Mesothelial cell of epicardium (in vitro differentiated cells): ENCODE measurements around the gene CFAP73. TPM values are rescaled to one million over a fixed set of nuclear protein-coding genes. Genes with fewer than 3 reads are reported as not detected.
A peak's percentile ranks its signal among the peaks of the same experiment; 100 is the strongest.

Experiments
- DNase-seq, 2 experiments: peaks; one replicate each; pipeline ENCODE4 v3.0.0; 2021; ENCODE audit warnings: low spot score in 2 of 2; ENCODE audit not compliant: unreplicated experiment in 2 of 2
- H3K27ac Mint-ChIP-seq: 2 replicates; pipeline ENCODE4 v1.8.0; 2021; ENCODE audit warnings: mixed read lengths
- H3K27me3 Mint-ChIP-seq: 2 replicates; pipeline ENCODE4 v1.8.0; 2021; ENCODE audit warnings: low read depth, mixed read lengths
- H3K36me3 Mint-ChIP-seq: 2 replicates; pipeline ENCODE4 v1.8.0; 2021; ENCODE audit warnings: mixed read lengths
- H3K4me1 Mint-ChIP-seq: 2 replicates; pipeline ENCODE4 v1.8.0; 2021; ENCODE audit warnings: mixed read lengths
- H3K4me3 Mint-ChIP-seq: 2 replicates; pipeline ENCODE4 v1.8.0; 2021; ENCODE audit warnings: mild to moderate bottlenecking, moderate library complexity, mixed read lengths
- H3K9me3 Mint-ChIP-seq: 2 replicates; pipeline ENCODE4 v1.8.0; 2021; ENCODE audit warnings: mixed read lengths
- total RNA-seq: library from RNA; stranded (reverse); gene quantifications from 3 replicates; pipeline ENCODE4 v1.2.1, GENCODE V29; 2021
- TF ChIP-seq, protein P1 (sequence below): fragments of 200-600 bp; sonication (generic); IDR thresholded peaks from one replicate; pipeline ENCODE4 v1.5.0; 2021; ENCODE audit warnings: antibody characterized with exemption; ENCODE audit not compliant: unreplicated experiment

CFAP73 gene
- total RNA-seq, 1 donor from 2014 or later: not detected

GRCh38 chr12:113135178-113136127, 14.1 kb upstream of the CFAP73 start, which contains the start of gene RASAL1:
Gene RASAL1, minus strand, starts transcription at chr12:113135761. Its CDS starts 299 bp downstream, at chr12:113135462.
- TF ChIP-seq, protein P1, sequence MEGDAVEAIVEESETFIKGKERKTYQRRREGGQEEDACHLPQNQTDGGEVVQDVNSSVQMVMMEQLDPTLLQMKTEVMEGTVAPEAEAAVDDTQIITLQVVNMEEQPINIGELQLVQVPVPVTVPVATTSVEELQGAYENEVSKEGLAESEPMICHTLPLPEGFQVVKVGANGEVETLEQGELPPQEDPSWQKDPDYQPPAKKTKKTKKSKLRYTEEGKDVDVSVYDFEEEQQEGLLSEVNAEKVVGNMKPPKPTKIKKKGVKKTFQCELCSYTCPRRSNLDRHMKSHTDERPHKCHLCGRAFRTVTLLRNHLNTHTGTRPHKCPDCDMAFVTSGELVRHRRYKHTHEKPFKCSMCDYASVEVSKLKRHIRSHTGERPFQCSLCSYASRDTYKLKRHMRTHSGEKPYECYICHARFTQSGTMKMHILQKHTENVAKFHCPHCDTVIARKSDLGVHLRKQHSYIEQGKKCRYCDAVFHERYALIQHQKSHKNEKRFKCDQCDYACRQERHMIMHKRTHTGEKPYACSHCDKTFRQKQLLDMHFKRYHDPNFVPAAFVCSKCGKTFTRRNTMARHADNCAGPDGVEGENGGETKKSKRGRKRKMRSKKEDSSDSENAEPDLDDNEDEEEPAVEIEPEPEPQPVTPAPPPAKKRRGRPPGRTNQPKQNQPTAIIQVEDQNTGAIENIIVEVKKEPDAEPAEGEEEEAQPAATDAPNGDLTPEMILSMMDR: peak; percentile 41
- peak within 1 kb of the TSS; percentile 58 for H3K4me3 Mint-ChIP-seq
- H3K4me1 Mint-ChIP-seq: peaks cover 6% of the 10 kb centered on the region
- H3K27me3 Mint-ChIP-seq: peaks cover 53% of the 10 kb centered on the region
- no peaks in the 10 kb centered on the region for H3K9me3 Mint-ChIP-seq
- no peaks in the 10 kb centered on the region for H3K36me3 Mint-ChIP-seq
- DNase-seq: peak in 1 of 2 experiments; percentile 59
- H3K27ac Mint-ChIP-seq: no peak within 1 kb of the TSS

GRCh38 chr12:113136128-113136989, 13.2 kb upstream of the CFAP73 start:
- H3K27ac Mint-ChIP-seq: no peak overlapping the region
- no peaks in the 10 kb centered on the region for H3K9me3 Mint-ChIP-seq
- no peak for DNase-seq
- no peaks in the 10 kb centered on the region for H3K36me3 Mint-ChIP-seq
- TF ChIP-seq, protein P1: no peak
- H3K4me3 Mint-ChIP-seq: peak overlapping the region; percentile 43
- peaks cover 48% of the 10 kb centered on the region for H3K27me3 Mint-ChIP-seq
- H3K4me1 Mint-ChIP-seq: peaks cover 6% of the 10 kb centered on the region

GRCh38 chr12:113136990-113137511, 12.5 kb upstream of the CFAP73 start:
- Mint-ChIP-seq H3K4me3 (no peak overlapping the region), H3K27me3 (peaks cover 42% of the 10 kb centered on the region), H3K36me3 (no peaks in the 10 kb centered on the region), H3K9me3 (no peaks in the 10 kb centered on the region), H3K4me1 (peaks cover 6% of the 10 kb centered on the region), H3K27ac (no peak overlapping the region)
- TF ChIP-seq, protein P1: no peak
- DNase-seq: no peak

GRCh38 chr12:113137861-113138783, 11.4 kb upstream of the CFAP73 start:
- TF ChIP-seq, protein P1: no peak
- no peaks in the 10 kb centered on the region for H3K9me3 Mint-ChIP-seq
- H3K27ac Mint-ChIP-seq: no peak overlapping the region
- H3K4me3 Mint-ChIP-seq: no peak overlapping the region
- no peaks in the 10 kb centered on the region for H3K36me3 Mint-ChIP-seq
- no peak for DNase-seq
- peaks cover 6% of the 10 kb centered on the region for H3K4me1 Mint-ChIP-seq
- peaks cover 33% of the 10 kb centered on the region for H3K27me3 Mint-ChIP-seq

GRCh38 chr12:113138826-113139225, 10.7 kb upstream of the CFAP73 start:
- Mint-ChIP-seq H3K36me3 (no peaks in the 10 kb centered on the region), H3K27ac (no peak overlapping the region), H3K9me3 (no peaks in the 10 kb centered on the region), H3K4me1 (peaks cover 6% of the 10 kb centered on the region), H3K27me3 (peaks cover 31% of the 10 kb centered on the region), H3K4me3 (no peak overlapping the region)
- DNase-seq: no peak
- TF ChIP-seq, protein P1: no peak
